Heart right ventricle (tissue), 16 donors: ENCODE measurements around the gene PPP3R2. TPM values are rescaled to one million over a fixed set of nuclear protein-coding genes. Genes with fewer than 3 reads are reported as not detected.
"Not testable (repeated sequence)": the region's sequence is repeated elsewhere in the genome, so short reads cannot be mapped to it uniquely, and the experiment has no call there.

Experiments
- ATAC-seq, 8 donors: fragments of 200-7000 bp; cut with Tn5 transposase; one replicate each; pipeline ENCODE4 v1.9.1; 2020; ENCODE audit warnings: mild to moderate bottlenecking in 8 of 8, moderate library complexity in 8 of 8, moderate number of reproducible peaks in 1 of 8
- DNase-seq, 2 donors: peaks; one replicate each; pipeline ENCODE4 v3.0.0-alpha.2; 2020
- H3K27ac ChIP-seq, 10 donors: fragments of 200-600 bp; sonication (generic) in 2 of 10; one replicate each; pipeline versions ENCODE4 v1.5.0 to v1.8.0; 2020 to 2022; ENCODE audit warnings: mild to moderate bottlenecking in 3 of 10
- H3K27me3 ChIP-seq, 7 donors: fragments of 200-600 bp; one replicate each; pipeline ENCODE4 v1.8.0; 2021 to 2022; ENCODE audit warnings: mild to moderate bottlenecking in 2 of 7
- H3K36me3 ChIP-seq, 9 donors: fragments of 200-600 bp; sonication (generic) in 1 of 9; one replicate each; pipeline versions ENCODE4 v1.5.0 to v1.8.0; 2020 to 2022; ENCODE audit warnings: mild to moderate bottlenecking in 2 of 9
- H3K4me1 ChIP-seq, 9 donors: fragments of 200-600 bp; sonication (generic) in 1 of 9; one replicate each; pipeline versions ENCODE4 v1.5.0 to v1.8.0; 2020 to 2022; ENCODE audit warnings: mild to moderate bottlenecking in 4 of 9
- H3K4me3 ChIP-seq, 10 donors: fragments of 200-600 bp; sonication (generic) in 2 of 10; one replicate each; pipeline versions ENCODE4 v1.5.0 to v1.8.0; 2020 to 2022; ENCODE audit warnings: mild to moderate bottlenecking in 7 of 10, moderate library complexity in 2 of 10
- H3K9me3 ChIP-seq, 11 donors: fragments of 200-600 bp in 10 of 11; sonication (generic) in 2 of 11; one replicate each; pipeline versions ENCODE4 v1.5.0 to v1.8.0; 2013 to 2022; ENCODE audit warnings: mild to moderate bottlenecking in 2 of 11, control low read depth in 1 of 11, moderate library complexity in 1 of 11
- WGBS, 2 donors: extraction: QIAGEN DNeasy Blood & Tissue Kit; methylation state at CpG; one replicate each; pipeline ENCODE4 v1.1.7; 2013; ENCODE audit warnings: inconsistent platforms in 1 of 2; 5-methylcytosine and 5-hydroxymethylcytosine counted together
- intact Hi-C, 10 donors: fragments of 100-400 bp; cut with DNase I; formaldehyde crosslinking; loops; one replicate each; pipeline versions ENCODE4 v1.11.1 to v1.14.2; 2022
- polyA plus RNA-seq, 2 donors: library from polyadenylated mRNA; stranded (reverse); fragments of 200-250 nt; gene quantifications; one replicate each; pipeline ENCODE4 v1.2.3, GENCODE V29; 2013
- total RNA-seq, 10 donors: library from RNA; stranded (reverse); fragmentation: NEBNext Ultra II Directional in 3 of 10; extraction: Animal tissue kit (Norgen Biotek cat#: 25700) in 3 of 10; gene quantifications; one replicate each; pipeline versions ENCODE4 v1.2.1 to v1.2.4, GENCODE V29; 2021 to 2023
- TF ChIP-seq, protein P1 (sequence below), 9 donors: fragments of 200-600 bp; sonication (generic) in 2 of 9; IDR thresholded peaks; one replicate each; pipeline versions ENCODE4 v1.5.0 to v1.8.0; 2021 to 2022; ENCODE audit warnings: antibody characterized with exemption in 9 of 9, mild to moderate bottlenecking in 5 of 9, moderate library complexity in 1 of 9
- donor health status: Arrhythmogenic right ventricular cardiomyopathy.
- donor health status: ischemic (EF 13 %, LVEDD 7.1; RV severe dilation, severe dysfunction).
- donor health status: healthy with polysubstance abuse.
- donor health status: DM: no; HTN: yes; CAD: no.
- donor health status: DM: no; HTN: no; CAD: no.
- donor health status: ischemic (EF 25% LVEDD 6.9; RV normal size, moderate dysfunction).
- donor health status: ischemic (EF 25% LVEDD 5.7; RV mildly dilated, moderate dysfunction).
- donor health status: healthy.
- donor health status: DM: yes; HTN: yes; CAD: no.
- donor health status: Ischemic cardiomyopathy.
- donor health status: ischemic (EF 35%, LVEDD 5.7; RV mildly dilated, moderate dysfunction).
- donor health status: nonischemic (EF 11% LVEDD 7.7; RV severe dilation, severe dysfunction).
- donor health status: DM: yes; HTN: yes; CAD: no.
- donor health status: PGD.
- donor health status: ischemic (EF 29% LVEDD 5.4; RV normal size, mild dysfunction).
- donor health status: nonischemic (EF 23%, LVEDD 6.1; RV moderate dilation, normal function).

PPP3R2 gene
- total and polyA plus RNA-seq, 12 donors, result not detected

DNA sequence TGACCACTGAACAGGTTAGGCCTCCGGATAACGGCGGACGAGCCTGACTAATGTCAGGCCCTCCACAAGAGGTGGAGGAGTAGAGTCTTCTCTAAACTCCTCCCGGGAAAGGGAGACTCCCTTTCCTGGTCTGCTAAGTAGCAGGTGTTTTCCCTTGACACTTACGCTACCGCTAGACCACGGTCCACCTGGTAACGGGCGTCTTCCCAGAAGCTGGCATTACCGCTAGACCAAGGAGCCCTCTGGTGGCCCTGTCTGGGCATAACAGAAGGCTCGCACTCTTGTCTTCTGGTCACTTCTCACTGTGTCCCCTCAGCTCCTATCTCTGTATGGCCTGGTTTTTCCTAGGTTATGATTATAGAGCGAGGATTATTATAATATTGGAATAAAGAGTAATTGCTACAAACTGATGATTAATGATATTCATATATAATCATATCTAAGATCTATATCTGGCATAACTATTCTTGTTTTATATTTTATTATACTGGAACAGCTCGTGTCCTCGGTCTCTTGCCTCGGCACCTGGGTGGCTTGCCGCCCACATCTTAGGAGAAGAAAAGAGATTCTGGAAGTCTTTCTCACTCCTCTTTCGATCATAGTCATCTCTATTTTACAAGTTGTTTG, 45.2 kb downstream of the PPP3R2 start:
- H3K27me3 ChIP-seq, H3K4me1 ChIP-seq, ATAC-seq, intact Hi-C loops, H3K4me3 ChIP-seq, H3K9me3 ChIP-seq, H3K27ac ChIP-seq, DNase-seq: not testable (repeated sequence)
- WGBS, 2 donors, result 72 to 81% methylated on average over 17 of the region's 18 CpGs
- peaks cover 0 to 100% (median 91%) of the 10 kb centered on the region in 9 donors for H3K36me3 ChIP-seq
- TF ChIP-seq, protein P1, sequence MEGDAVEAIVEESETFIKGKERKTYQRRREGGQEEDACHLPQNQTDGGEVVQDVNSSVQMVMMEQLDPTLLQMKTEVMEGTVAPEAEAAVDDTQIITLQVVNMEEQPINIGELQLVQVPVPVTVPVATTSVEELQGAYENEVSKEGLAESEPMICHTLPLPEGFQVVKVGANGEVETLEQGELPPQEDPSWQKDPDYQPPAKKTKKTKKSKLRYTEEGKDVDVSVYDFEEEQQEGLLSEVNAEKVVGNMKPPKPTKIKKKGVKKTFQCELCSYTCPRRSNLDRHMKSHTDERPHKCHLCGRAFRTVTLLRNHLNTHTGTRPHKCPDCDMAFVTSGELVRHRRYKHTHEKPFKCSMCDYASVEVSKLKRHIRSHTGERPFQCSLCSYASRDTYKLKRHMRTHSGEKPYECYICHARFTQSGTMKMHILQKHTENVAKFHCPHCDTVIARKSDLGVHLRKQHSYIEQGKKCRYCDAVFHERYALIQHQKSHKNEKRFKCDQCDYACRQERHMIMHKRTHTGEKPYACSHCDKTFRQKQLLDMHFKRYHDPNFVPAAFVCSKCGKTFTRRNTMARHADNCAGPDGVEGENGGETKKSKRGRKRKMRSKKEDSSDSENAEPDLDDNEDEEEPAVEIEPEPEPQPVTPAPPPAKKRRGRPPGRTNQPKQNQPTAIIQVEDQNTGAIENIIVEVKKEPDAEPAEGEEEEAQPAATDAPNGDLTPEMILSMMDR (IDR thresholded peaks at IDR 0.05), result peak in 7 of 9 donors; percentile 34 to 52 (median 43)

- ATAC-seq (no peak), DNase-seq (no peak)
- no peak overlapping the region for H3K4me3 ChIP-seq
- no peaks in the 10 kb centered on the region for H3K27me3 ChIP-seq
- no peak overlapping the region for H3K27ac ChIP-seq
- peaks cover 0 to 100% (median 56%) of the 10 kb centered on the region in 9 donors for H3K36me3 ChIP-seq
- peaks cover 0 to 7% (median 0%) of the 10 kb centered on the region in 9 donors for H3K4me1 ChIP-seq
- TF ChIP-seq, protein P1 (IDR thresholded peaks at IDR 0.05), result no peak
- no peaks in the 10 kb centered on the region for H3K9me3 ChIP-seq
- intact Hi-C loops, result no loop called here
- WGBS, 2 donors, result 98% methylated on average over 14 of the region's 14 CpGs
Observed at GRCh38 chr9:101543098-101543735, 51.6 kb downstream of the PPP3R2 start.

Other genes with a start within 250 kb of the PPP3R2 start
- gene BAAT, start 210.0 kb downstream of the PPP3R2 start, total RNA-seq, result under 1 TPM in 5 of 10 donors, not detected in 5; 0.06 to 0.15 (median 0.07) TPM
- under 1 TPM; 0.03 to 0.15 TPM for gene BAAT, start 210.0 kb downstream of the PPP3R2 start, polyA plus RNA-seq
- gene MRPL50, start 196.4 kb downstream of the PPP3R2 start, total RNA-seq, result 10 to 100 TPM; 12.2 to 20.6 (median 16.6) TPM
- gene MRPL50, start 196.4 kb downstream of the PPP3R2 start, polyA plus RNA-seq, result 10 to 100 TPM in 1 of 2 donors, 1 to 10 TPM in 1; 9.0 to 10.5 TPM
- 10 to 100 TPM; 16.3 to 28.0 (median 20.5) TPM for gene ZNF189, start 196.1 kb downstream of the PPP3R2 start, total RNA-seq
- 10 to 100 TPM; 10.9 to 16.6 TPM for gene ZNF189, start 196.1 kb downstream of the PPP3R2 start, polyA plus RNA-seq
- 1 to 10 TPM in 1 of 10 donors, under 1 TPM in 7, not detected in 2; 0.19 to 1.4 (median 0.46) TPM for gene ALDOB, start 159.2 kb downstream of the PPP3R2 start, total RNA-seq
- under 1 TPM; 0.17 to 0.44 TPM for gene ALDOB, start 159.2 kb downstream of the PPP3R2 start, polyA plus RNA-seq
- gene RNF20, start 61.1 kb downstream of the PPP3R2 start, total RNA-seq, result 10 to 100 TPM; 39.1 to 64.4 (median 58.2) TPM
- gene RNF20, start 61.1 kb downstream of the PPP3R2 start, polyA plus RNA-seq, result 10 to 100 TPM; 13.2 to 14.0 TPM
- 1 to 10 TPM in 1 of 10 donors, under 1 TPM in 9; 0.07 to 1.4 (median 0.38) TPM for gene GRIN3A, start 143.7 kb upstream of the PPP3R2 start, total RNA-seq
- gene GRIN3A, start 143.7 kb upstream of the PPP3R2 start, polyA plus RNA-seq, result under 1 TPM; 0.06 to 0.29 TPM